GM12875 (cell line): Measurements from ENCODE around the gene VSTM2B.

ENCODE experiments used
- H3K4me3 ChIP-seq: one replicate; pipeline ENCODE4 v1.5.1; 2011; ENCODE audit warnings: low read depth, low read length, control low read depth
- CTCF ChIP-seq: IDR thresholded peaks from 2 replicates; pipeline ENCODE4 v1.5.1; 2011; ENCODE audit warnings: low read depth, mild to moderate bottlenecking, control low read depth, inconsistent platforms, low read length, moderate library complexity, borderline replicate concordance; ENCODE audit not compliant: insufficient read depth

VSTM2B gene

GRCh38 chr19:29488316-29488715 is 37.5 kb upstream of the VSTM2B start:
- no peak overlapping the region for H3K4me3 ChIP-seq
- no peak for TF ChIP-seq CTCF

DNA sequence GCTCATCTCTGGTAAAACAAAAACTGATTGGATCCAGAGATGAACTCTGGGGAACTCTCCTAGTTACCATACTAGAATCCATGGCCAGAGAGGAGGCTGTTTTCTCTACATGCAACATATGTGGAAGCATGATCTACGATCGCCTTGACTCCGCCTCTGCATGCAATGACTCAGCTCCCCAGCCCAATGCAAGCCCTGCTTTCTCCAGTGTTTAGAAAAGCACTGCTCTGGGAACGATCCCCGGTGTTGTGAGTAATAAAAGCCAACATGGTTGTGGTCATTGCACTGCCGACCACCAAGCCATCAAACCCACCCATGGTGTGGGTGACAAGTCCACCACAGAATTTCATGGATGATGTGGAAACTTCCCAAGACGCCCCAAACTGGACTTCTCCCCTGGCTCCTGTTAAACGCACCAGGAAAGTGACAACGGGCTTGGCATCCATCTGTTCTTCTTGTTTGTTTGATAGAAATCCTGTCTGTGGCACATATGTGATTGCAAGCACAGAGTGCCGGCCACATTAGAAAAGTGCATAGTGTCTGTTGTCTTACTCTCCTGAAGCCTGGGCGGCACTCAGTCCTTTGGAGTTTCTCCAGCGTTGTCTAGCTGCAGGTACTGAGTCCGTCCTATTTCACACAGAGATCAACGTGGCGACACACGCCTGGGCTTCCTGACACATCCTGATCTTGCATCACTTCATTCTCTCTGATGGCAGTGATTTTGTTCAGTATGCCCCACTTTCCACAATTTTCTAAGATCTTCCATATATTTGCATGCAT is 36.4 kb upstream of the VSTM2B start:
- TF ChIP-seq CTCF: no peak
- H3K4me3 ChIP-seq: no peak overlapping the region

DNA sequence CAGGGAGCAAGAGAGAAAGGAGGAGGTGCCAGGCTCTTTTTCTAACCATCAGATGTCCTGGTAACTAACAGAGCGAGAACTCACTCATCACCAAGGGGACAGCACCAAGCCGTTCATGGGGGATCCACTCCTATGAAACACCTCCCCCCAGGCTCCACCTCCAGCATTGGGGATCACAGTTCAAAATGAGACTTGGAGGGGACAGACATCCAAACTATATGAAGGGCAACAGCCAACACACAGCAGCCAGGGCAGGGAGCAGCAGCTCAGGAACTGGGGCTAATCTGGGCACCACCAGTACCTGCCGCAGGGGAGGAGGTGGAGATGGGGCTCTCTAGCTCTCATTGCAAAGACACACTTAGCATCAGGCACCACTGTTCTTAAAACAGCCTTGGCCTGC is 34.3 kb upstream of the VSTM2B start:
- TF ChIP-seq CTCF: no peak
- no peak overlapping the region for H3K4me3 ChIP-seq

GRCh38 chr19:29491995-29492577 is 33.7 kb upstream of the VSTM2B start:
- H3K4me3 ChIP-seq: no peak overlapping the region
- no peak for TF ChIP-seq CTCF

- no peak for TF ChIP-seq CTCF
- no peak overlapping the region for H3K4me3 ChIP-seq
Observed at GRCh38 chr19:29492769-29493168, 33.0 kb upstream of the VSTM2B start.

GRCh38 chr19:29495091-29495490 is 30.7 kb upstream of the VSTM2B start:
- no peak for TF ChIP-seq CTCF
- H3K4me3 ChIP-seq: no peak overlapping the region

- H3K4me3 ChIP-seq: no peak overlapping the region
- TF ChIP-seq CTCF: no peak
Observed at GRCh38 chr19:29495901-29496441, 29.8 kb upstream of the VSTM2B start.
